Esophagus squamous epithelium (tissue), 4 donors: ENCODE measurements around the gene PEAK3.

Experiments used
- POLR2A ChIP-seq, 4 donors: fragments of 450-650 bp; IDR thresholded peaks; one replicate each; pipeline ENCODE4 v1.6.1; 2017; ENCODE audit warnings: antibody characterized with exemption in 4 of 4, mild to moderate bottlenecking in 4 of 4, moderate library complexity in 3 of 4
- TF ChIP-seq, protein P1 (sequence below), 6 experiments: fragments of 450-650 bp in 4 of 6; fragments of 200-600 bp in 2 of 6; sonication (generic) in 2 of 6; IDR thresholded peaks; one replicate each; pipeline ENCODE4 v1.5.1; 2016 to 2019; ENCODE audit warnings: antibody characterized with exemption in 6 of 6, mild to moderate bottlenecking in 4 of 6, moderate library complexity in 4 of 6

DNA sequence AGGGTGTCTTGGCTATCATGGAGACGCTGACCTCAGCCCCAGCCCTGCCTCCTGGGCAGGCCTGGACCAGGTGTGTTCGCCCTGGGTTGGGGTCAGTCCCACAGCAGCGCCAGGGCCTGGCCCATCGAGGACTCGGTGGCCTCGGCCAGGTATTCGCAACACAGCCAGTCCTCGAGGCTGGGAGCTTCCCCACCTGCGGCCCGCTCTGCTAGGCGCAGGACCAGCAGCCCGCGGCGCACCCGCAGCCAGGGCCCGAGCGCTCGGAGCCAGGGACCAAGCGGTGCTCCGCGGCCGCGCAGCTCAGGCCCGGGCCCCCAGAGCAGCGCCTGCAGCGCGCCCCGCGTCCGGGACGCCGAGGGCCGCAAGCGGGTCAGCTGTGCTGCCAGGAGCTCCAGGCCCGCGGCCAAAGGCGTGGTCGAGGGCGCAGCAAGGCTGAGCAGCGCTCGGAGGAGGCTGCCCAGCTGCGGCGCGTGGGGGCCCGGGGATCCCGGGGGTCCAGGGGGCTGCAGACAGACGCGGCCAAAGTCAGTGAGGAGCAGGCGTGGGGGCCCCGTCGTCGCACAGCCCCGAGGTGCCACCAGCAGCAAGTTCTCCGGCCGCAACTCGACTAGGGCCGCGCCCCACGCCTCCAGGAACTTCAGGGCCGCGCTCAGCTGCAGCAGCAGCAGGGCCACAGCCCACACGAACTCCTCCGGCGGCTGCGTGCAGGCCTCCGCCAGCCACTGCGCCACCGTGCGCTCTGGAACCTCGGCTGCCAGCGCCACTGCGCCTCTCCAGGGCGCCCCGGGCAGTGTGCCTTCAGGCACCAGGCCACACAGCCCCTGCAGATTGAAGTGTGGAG lies 6.2 kb downstream of the PEAK3 start:
- TF ChIP-seq, protein P1, sequence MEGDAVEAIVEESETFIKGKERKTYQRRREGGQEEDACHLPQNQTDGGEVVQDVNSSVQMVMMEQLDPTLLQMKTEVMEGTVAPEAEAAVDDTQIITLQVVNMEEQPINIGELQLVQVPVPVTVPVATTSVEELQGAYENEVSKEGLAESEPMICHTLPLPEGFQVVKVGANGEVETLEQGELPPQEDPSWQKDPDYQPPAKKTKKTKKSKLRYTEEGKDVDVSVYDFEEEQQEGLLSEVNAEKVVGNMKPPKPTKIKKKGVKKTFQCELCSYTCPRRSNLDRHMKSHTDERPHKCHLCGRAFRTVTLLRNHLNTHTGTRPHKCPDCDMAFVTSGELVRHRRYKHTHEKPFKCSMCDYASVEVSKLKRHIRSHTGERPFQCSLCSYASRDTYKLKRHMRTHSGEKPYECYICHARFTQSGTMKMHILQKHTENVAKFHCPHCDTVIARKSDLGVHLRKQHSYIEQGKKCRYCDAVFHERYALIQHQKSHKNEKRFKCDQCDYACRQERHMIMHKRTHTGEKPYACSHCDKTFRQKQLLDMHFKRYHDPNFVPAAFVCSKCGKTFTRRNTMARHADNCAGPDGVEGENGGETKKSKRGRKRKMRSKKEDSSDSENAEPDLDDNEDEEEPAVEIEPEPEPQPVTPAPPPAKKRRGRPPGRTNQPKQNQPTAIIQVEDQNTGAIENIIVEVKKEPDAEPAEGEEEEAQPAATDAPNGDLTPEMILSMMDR (IDR thresholded peaks at IDR 0.05) = no peak
- no peak for TF ChIP-seq POLR2A (IDR thresholded peaks at IDR 0.05)
